HEK293 (cell line): ENCODE results near the gene NOC2L.
A peak's percentile ranks its signal among the peaks of the same experiment; 100 is the strongest.

ENCODE experiments used
- BCL11B ChIP-seq: fragments of 450-650 bp; formaldehyde crosslinking; IDR thresholded peaks from 2 replicates; pipeline ENCODE4 v1.5.1; 2016; ENCODE audit warnings: low read depth, missing biosample characterization, missing genetic modification characterization
- HOXD13 ChIP-seq: sonication (generic); formaldehyde crosslinking; IDR thresholded peaks from 2 replicates; pipeline ENCODE4 v1.8.0; 2022; ENCODE audit warnings: missing genetic modification reagents, borderline replicate concordance
- IKZF3 ChIP-seq: fragments of 450-650 bp; IDR thresholded peaks from 2 replicates; pipeline ENCODE4 v1.5.0; 2018; ENCODE audit warnings: missing biosample characterization, mild to moderate bottlenecking, missing genetic modification characterization, moderate library complexity
- OVOL3 ChIP-seq: fragments of 450-650 bp; formaldehyde crosslinking; IDR thresholded peaks from 2 replicates; pipeline ENCODE4 v1.5.1; 2016; ENCODE audit warnings: missing biosample characterization, missing genetic modification characterization
- SP7 ChIP-seq: fragments of 450-650 bp; formaldehyde crosslinking; IDR thresholded peaks from 2 replicates; pipeline ENCODE4 v1.5.1; 2016; ENCODE audit warnings: missing biosample characterization, missing genetic modification characterization
- WT1 ChIP-seq: fragments of 450-650 bp; formaldehyde crosslinking; IDR thresholded peaks from 2 replicates; pipeline ENCODE4 v1.5.1; 2016; ENCODE audit warnings: missing biosample characterization, missing genetic modification characterization
- ZBTB17 ChIP-seq: fragments of 450-650 bp; formaldehyde crosslinking; IDR thresholded peaks from 2 replicates; pipeline ENCODE4 v1.5.1; 2016; ENCODE audit warnings: missing biosample characterization, missing genetic modification characterization
- ZBTB20 ChIP-seq: fragments of 450-650 bp; formaldehyde crosslinking; IDR thresholded peaks from 2 replicates; pipeline ENCODE4 v1.5.1; 2016; ENCODE audit warnings: missing biosample characterization, missing genetic modification characterization
- ZBTB21 ChIP-seq: fragments of 450-650 bp; formaldehyde crosslinking; IDR thresholded peaks from 2 replicates; pipeline ENCODE4 v1.5.1; 2017; ENCODE audit warnings: missing biosample characterization, missing genetic modification characterization
- ZBTB8A ChIP-seq: fragments of 450-650 bp; formaldehyde crosslinking; IDR thresholded peaks from 2 replicates; pipeline ENCODE4 v1.5.1; 2016; ENCODE audit warnings: missing biosample characterization, missing genetic modification characterization
- ZNF114 ChIP-seq: fragments of 450-650 bp; formaldehyde crosslinking; IDR thresholded peaks from 2 replicates; pipeline ENCODE4 v1.5.0; 2017; ENCODE audit warnings: missing biosample characterization, missing genetic modification characterization
- ZNF157 ChIP-seq: fragments of 450-650 bp; formaldehyde crosslinking; IDR thresholded peaks from 2 replicates; pipeline ENCODE4 v1.5.1; 2016; ENCODE audit warnings: missing biosample characterization, missing genetic modification characterization
- ZNF16 ChIP-seq: fragments of 450-650 bp; formaldehyde crosslinking; IDR thresholded peaks from 2 replicates; pipeline ENCODE4 v1.5.1; 2016; ENCODE audit warnings: low read depth, missing biosample characterization, missing genetic modification characterization
- ZNF174 ChIP-seq: fragments of 450-650 bp; formaldehyde crosslinking; IDR thresholded peaks from 2 replicates; pipeline ENCODE4 v1.5.0; 2017; ENCODE audit warnings: missing biosample characterization, mild to moderate bottlenecking, missing genetic modification characterization
- ZNF221 ChIP-seq: fragments of 450-650 bp; formaldehyde crosslinking; IDR thresholded peaks from 2 replicates; pipeline ENCODE4 v1.5.1; 2017; ENCODE audit warnings: missing biosample characterization, missing genetic modification characterization, borderline replicate concordance
- ZNF223 ChIP-seq: fragments of 450-650 bp; formaldehyde crosslinking; IDR thresholded peaks from 2 replicates; pipeline ENCODE4 v1.5.1; 2016; ENCODE audit warnings: missing biosample characterization, missing genetic modification characterization
- ZNF23 ChIP-seq: fragments of 450-650 bp; formaldehyde crosslinking; IDR thresholded peaks from 2 replicates; pipeline ENCODE4 v1.5.1; 2016; ENCODE audit warnings: missing biosample characterization, missing genetic modification characterization, borderline replicate concordance
- ZNF266 ChIP-seq: fragments of 450-650 bp; formaldehyde crosslinking; IDR thresholded peaks from 2 replicates; pipeline ENCODE4 v1.5.1; 2016; ENCODE audit warnings: missing biosample characterization, missing genetic modification characterization, low read depth
- ZNF311 ChIP-seq: fragments of 450-650 bp; formaldehyde crosslinking; IDR thresholded peaks from 2 replicates; pipeline ENCODE4 v1.5.1; 2017; ENCODE audit warnings: missing biosample characterization, missing genetic modification characterization, borderline replicate concordance
- ZNF391 ChIP-seq: fragments of 450-650 bp; formaldehyde crosslinking; IDR thresholded peaks from 2 replicates; pipeline ENCODE4 v1.5.1; 2016; ENCODE audit warnings: low read depth, missing biosample characterization, missing genetic modification characterization, borderline replicate concordance
- ZNF394 ChIP-seq: fragments of 450-650 bp; formaldehyde crosslinking; IDR thresholded peaks from 2 replicates; pipeline ENCODE4 v1.5.1; 2016; ENCODE audit warnings: missing biosample characterization, missing genetic modification characterization, mild to moderate bottlenecking, moderate library complexity, borderline replicate concordance
- ZNF404 ChIP-seq: fragments of 450-650 bp; formaldehyde crosslinking; IDR thresholded peaks from 2 replicates; pipeline ENCODE4 v1.5.1; 2017; ENCODE audit warnings: missing biosample characterization, missing genetic modification characterization
- ZNF423 ChIP-seq: fragments of 450-650 bp; formaldehyde crosslinking; IDR thresholded peaks from 2 replicates; pipeline ENCODE4 v1.5.1; 2016; ENCODE audit warnings: missing biosample characterization, missing genetic modification characterization
- ZNF544 ChIP-seq: fragments of 450-650 bp; formaldehyde crosslinking; IDR thresholded peaks from 2 replicates; pipeline ENCODE4 v1.5.0; 2017; ENCODE audit warnings: missing biosample characterization, missing genetic modification characterization
- ZNF571 ChIP-seq: fragments of 450-650 bp; formaldehyde crosslinking; IDR thresholded peaks from 2 replicates; pipeline ENCODE4 v1.5.0; 2017; ENCODE audit warnings: missing biosample characterization, missing genetic modification characterization
- ZNF623 ChIP-seq: fragments of 450-650 bp; formaldehyde crosslinking; IDR thresholded peaks from 2 replicates; pipeline ENCODE4 v1.5.1; 2016; ENCODE audit warnings: missing biosample characterization, missing genetic modification characterization
- ZNF707 ChIP-seq: fragments of 450-650 bp; formaldehyde crosslinking; IDR thresholded peaks from 2 replicates; pipeline ENCODE4 v1.5.1; 2016; ENCODE audit warnings: missing biosample characterization, missing genetic modification characterization
- ZNF747 ChIP-seq: fragments of 450-650 bp; formaldehyde crosslinking; IDR thresholded peaks from 2 replicates; pipeline ENCODE4 v1.5.1; 2016; ENCODE audit warnings: missing biosample characterization, missing genetic modification characterization
- ZNF776 ChIP-seq: fragments of 450-650 bp; formaldehyde crosslinking; IDR thresholded peaks from 2 replicates; pipeline ENCODE4 v1.5.0; 2017; ENCODE audit warnings: missing biosample characterization, missing genetic modification characterization, borderline replicate concordance
- ZNF777 ChIP-seq: fragments of 450-650 bp; formaldehyde crosslinking; IDR thresholded peaks from 2 replicates; pipeline ENCODE4 v1.5.1; 2017; ENCODE audit warnings: missing biosample characterization, missing genetic modification characterization, borderline replicate concordance
- ZNF792 ChIP-seq: fragments of 450-650 bp; formaldehyde crosslinking; IDR thresholded peaks from 2 replicates; pipeline ENCODE4 v1.5.1; 2016; ENCODE audit warnings: missing biosample characterization, missing genetic modification characterization
- TF ChIP-seq, protein P1 (sequence below): fragments of 450-650 bp; formaldehyde crosslinking; IDR thresholded peaks from 2 replicates; pipeline ENCODE4 v1.5.1; 2016; ENCODE audit warnings: missing biosample characterization, missing genetic modification characterization
- TF ChIP-seq, protein P2 (sequence below): fragments of 450-650 bp; formaldehyde crosslinking; IDR thresholded peaks from 2 replicates; pipeline ENCODE4 v1.5.1; 2016; ENCODE audit warnings: missing biosample characterization, missing genetic modification characterization
- TF ChIP-seq, protein P3 (sequence below): sonication (generic); formaldehyde crosslinking; IDR thresholded peaks from 2 replicates; pipeline ENCODE4 v1.8.1; 2022; ENCODE audit warnings: mild to moderate bottlenecking, moderate library complexity, missing genetic modification reagents
- TF ChIP-seq, protein P4 (sequence below): fragments of 450-650 bp; formaldehyde crosslinking; IDR thresholded peaks from 2 replicates; pipeline ENCODE4 v1.5.1; 2016; ENCODE audit warnings: missing biosample characterization, missing genetic modification characterization
- TF ChIP-seq, protein P5 (sequence below): fragments of 450-650 bp; formaldehyde crosslinking; IDR thresholded peaks from 2 replicates; pipeline ENCODE4 v1.5.1; 2017; ENCODE audit warnings: missing biosample characterization, missing genetic modification characterization

The NOC2L gene

DNA sequence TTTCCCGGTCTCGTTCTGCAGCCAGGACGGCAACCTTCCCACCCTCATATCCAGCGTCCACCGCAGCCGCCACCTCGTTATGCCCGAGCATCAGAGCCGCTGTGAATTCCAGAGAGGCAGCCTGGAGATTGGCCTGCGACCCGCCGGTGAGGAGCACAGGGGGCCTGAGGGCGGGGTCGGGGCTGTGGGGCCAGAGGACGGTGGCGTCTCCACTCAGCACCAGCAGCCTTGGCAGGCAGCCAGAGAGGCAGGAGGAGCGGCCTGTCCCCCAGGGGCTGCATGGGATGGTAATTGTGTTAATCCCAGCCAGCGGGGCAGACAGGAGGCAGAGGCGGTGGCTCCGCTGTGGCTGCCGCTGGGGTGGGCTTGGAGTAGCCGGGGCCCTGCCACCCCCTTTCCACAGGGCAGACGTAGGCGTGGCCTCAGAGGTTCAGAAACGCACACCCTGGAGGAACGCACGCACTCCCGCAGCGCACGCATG, 23.3 kb downstream of the NOC2L start (continued):
- TF ChIP-seq, protein P1, sequence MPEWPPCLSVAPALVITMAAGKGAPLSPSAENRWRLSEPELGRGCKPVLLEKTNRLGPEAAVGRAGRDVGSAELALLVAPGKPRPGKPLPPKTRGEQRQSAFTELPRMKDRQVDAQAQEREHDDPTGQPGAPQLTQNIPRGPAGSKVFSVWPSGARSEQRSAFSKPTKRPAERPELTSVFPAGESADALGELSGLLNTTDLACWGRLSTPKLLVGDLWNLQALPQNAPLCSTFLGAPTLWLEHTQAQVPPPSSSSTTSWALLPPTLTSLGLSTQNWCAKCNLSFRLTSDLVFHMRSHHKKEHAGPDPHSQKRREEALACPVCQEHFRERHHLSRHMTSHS (tag by site-specific recombination): no peak
- TF ChIP-seq SP7 (tag by site-specific recombination) (peak; percentile 91), ZNF16 (tag by site-specific recombination) (no peak), ZBTB17 (tag by site-specific recombination) (no peak), ZNF404 (no peak), ZNF391 (tag by site-specific recombination) (no peak), IKZF3 (tag by site-specific recombination) (peak; percentile 94), ZNF221 (tag by site-specific recombination) (no peak), ZNF266 (tag by site-specific recombination) (no peak), ZNF623 (no peak), WT1 (peak; percentile 92), ZNF23 (tag by site-specific recombination) (no peak), BCL11B (tag by site-specific recombination) (peak; percentile 74; the same call in 1 of the 2 replicates), ZBTB20 (tag by site-specific recombination) (peak; percentile 67), ZBTB8A (tag by site-specific recombination) (peak; percentile 69), ZNF223 (tag by site-specific recombination) (no peak), ZNF792 (no peak), ZNF174 (tag by site-specific recombination) (no peak), HOXD13 (CRISPR knock-in tag) (no peak), ZNF311 (tag by site-specific recombination) (no peak), ZNF157 (no peak), ZBTB21 (tag by site-specific recombination) (no peak), ZNF394 (tag by site-specific recombination) (peak; percentile 70), ZNF544 (tag by site-specific recombination) (no peak), ZNF114 (tag by site-specific recombination) (no peak), ZNF571 (tag by site-specific recombination) (no peak), ZNF777 (tag by site-specific recombination) (no peak), ZNF707 (no peak), OVOL3 (tag by site-specific recombination) (0 out of 2 replicates have a peak, but pooled peaks have one; percentile 12), ZNF776 (no peak), ZNF423 (tag by site-specific recombination) (peak; percentile 94), ZNF747 (tag by site-specific recombination) (no peak)
- TF ChIP-seq, protein P2, sequence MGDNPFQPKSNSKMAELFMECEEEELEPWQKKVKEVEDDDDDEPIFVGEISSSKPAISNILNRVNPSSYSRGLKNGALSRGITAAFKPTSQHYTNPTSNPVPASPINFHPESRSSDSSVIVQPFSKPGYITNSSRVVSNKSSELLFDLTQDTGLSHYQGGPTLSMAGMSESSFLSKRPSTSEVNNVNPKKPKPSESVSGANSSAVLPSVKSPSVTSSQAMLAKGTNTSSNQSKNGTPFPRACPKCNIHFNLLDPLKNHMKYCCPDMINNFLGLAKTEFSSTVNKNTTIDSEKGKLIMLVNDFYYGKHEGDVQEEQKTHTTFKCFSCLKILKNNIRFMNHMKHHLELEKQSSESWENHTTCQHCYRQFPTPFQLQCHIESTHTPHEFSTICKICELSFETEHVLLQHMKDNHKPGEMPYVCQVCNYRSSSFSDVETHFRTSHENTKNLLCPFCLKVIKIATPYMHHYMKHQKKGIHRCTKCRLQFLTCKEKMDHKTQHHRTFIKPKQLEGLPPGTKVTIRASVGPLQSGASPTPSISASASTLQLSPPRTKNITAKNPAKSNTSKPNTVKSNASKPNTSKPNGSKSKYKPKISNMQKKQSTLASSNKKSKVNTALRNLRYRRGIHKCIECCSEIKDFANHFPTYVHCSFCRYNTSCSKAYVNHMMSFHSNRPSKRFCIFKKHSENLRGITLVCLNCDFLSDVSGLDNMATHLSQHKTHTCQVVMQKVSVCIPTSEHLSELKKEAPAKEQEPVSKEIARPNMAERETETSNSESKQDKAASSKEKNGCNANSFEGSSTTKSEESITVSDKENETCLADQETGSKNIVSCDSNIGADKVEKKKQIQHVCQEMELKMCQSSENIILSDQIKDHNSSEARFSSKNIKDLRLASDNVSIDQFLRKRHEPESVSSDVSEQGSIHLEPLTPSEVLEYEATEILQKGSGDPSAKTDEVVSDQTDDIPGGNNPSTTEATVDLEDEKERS: no peak
- TF ChIP-seq, protein P3, sequence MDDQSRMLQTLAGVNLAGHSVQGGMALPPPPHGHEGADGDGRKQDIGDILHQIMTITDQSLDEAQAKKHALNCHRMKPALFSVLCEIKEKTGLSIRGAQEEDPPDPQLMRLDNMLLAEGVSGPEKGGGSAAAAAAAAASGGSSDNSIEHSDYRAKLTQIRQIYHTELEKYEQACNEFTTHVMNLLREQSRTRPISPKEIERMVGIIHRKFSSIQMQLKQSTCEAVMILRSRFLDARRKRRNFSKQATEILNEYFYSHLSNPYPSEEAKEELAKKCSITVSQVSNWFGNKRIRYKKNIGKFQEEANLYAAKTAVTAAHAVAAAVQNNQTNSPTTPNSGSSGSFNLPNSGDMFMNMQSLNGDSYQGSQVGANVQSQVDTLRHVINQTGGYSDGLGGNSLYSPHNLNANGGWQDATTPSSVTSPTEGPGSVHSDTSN: no peak
- TF ChIP-seq, protein P4, sequence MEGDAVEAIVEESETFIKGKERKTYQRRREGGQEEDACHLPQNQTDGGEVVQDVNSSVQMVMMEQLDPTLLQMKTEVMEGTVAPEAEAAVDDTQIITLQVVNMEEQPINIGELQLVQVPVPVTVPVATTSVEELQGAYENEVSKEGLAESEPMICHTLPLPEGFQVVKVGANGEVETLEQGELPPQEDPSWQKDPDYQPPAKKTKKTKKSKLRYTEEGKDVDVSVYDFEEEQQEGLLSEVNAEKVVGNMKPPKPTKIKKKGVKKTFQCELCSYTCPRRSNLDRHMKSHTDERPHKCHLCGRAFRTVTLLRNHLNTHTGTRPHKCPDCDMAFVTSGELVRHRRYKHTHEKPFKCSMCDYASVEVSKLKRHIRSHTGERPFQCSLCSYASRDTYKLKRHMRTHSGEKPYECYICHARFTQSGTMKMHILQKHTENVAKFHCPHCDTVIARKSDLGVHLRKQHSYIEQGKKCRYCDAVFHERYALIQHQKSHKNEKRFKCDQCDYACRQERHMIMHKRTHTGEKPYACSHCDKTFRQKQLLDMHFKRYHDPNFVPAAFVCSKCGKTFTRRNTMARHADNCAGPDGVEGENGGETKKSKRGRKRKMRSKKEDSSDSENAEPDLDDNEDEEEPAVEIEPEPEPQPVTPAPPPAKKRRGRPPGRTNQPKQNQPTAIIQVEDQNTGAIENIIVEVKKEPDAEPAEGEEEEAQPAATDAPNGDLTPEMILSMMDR: no peak
- TF ChIP-seq, protein P5, sequence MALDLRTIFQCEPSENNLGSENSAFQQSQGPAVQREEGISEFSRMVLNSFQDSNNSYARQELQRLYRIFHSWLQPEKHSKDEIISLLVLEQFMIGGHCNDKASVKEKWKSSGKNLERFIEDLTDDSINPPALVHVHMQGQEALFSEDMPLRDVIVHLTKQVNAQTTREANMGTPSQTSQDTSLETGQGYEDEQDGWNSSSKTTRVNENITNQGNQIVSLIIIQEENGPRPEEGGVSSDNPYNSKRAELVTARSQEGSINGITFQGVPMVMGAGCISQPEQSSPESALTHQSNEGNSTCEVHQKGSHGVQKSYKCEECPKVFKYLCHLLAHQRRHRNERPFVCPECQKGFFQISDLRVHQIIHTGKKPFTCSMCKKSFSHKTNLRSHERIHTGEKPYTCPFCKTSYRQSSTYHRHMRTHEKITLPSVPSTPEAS (tag by site-specific recombination): no peak; the same call in 1 of the 2 replicates
